Measurements from ENCODE around the gene ITPR3. TPM values are rescaled to one million over a fixed set of nuclear protein-coding genes. Genes with fewer than 3 reads are reported as not detected.

Gene ITPR3
- total and polyA plus RNA-seq, 2 of the 13 experiments (the other 11 are each of a cell fraction or from before 2014, with no cell fraction given) = 3.8 to 21.4 TPM

DNA sequence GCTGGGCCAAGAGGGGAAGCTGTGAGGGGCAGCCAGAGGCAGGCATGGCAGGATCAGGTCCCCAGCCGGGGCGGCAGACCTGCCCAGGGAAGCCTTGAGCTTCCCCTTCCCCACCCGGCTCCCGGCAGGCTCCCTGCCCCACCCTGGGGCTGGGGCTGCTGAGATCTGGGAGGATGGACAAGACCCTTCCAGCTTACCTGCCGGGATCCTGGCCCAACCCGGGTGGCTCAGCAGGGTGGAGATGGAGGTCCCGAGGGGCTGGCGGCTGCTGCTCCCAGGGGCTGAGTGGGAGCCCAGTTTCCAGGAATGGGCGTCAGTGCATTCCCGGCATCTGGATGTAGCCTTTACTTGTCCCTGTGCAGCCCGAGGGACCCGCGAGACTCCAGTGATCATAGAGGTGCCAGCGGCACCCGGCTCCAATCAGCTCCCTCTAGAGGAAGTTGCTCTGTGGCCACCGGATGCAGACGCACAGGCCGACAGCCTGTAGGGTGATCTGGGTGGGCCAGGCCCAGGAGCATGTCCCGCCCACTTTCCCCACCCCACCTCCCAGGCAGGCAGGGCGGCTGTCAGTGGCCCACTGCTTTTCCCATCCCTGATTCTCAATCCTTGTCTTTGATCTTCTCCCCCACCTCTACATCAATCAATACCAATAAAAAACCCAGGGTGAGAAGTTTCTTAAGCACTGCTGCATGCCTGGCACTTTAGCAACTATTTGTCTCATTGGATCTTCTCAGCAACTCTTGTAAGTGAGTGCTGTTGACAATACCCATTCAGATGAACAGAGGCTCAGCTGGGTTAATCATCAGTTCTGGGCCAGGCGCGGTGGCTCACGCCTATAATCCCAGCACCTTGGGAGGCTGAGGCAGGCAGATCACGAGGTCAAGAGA, 41.1 kb upstream of the ITPR3 start, which contains the start of gene BAK1 (continued):
- TF ChIP-seq MTA3 (CRISPR knock-in tag; IDR thresholded peaks at IDR 0.05) = 0 out of 2 replicates have a peak, but pooled peaks have one; percentile 11
- TF ChIP-seq, protein P1, sequence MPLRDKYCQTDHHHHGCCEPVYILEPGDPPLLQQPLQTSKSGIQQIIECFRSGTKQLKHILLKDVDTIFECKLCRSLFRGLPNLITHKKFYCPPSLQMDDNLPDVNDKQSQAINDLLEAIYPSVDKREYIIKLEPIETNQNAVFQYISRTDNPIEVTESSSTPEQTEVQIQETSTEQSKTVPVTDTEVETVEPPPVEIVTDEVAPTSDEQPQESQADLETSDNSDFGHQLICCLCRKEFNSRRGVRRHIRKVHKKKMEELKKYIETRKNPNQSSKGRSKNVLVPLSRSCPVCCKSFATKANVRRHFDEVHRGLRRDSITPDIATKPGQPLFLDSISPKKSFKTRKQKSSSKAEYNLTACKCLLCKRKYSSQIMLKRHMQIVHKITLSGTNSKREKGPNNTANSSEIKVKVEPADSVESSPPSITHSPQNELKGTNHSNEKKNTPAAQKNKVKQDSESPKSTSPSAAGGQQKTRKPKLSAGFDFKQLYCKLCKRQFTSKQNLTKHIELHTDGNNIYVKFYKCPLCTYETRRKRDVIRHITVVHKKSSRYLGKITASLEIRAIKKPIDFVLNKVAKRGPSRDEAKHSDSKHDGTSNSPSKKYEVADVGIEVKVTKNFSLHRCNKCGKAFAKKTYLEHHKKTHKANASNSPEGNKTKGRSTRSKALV (CRISPR knock-in tag; IDR thresholded peaks at IDR 0.05) = no peak
- TF ChIP-seq, protein P2, sequence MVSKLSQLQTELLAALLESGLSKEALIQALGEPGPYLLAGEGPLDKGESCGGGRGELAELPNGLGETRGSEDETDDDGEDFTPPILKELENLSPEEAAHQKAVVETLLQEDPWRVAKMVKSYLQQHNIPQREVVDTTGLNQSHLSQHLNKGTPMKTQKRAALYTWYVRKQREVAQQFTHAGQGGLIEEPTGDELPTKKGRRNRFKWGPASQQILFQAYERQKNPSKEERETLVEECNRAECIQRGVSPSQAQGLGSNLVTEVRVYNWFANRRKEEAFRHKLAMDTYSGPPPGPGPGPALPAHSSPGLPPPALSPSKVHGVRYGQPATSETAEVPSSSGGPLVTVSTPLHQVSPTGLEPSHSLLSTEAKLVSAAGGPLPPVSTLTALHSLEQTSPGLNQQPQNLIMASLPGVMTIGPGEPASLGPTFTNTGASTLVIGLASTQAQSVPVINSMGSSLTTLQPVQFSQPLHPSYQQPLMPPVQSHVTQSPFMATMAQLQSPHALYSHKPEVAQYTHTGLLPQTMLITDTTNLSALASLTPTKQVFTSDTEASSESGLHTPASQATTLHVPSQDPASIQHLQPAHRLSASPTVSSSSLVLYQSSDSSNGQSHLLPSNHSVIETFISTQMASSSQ (IDR thresholded peaks at IDR 0.05; ENCODE audit: low read depth) = no peak
- TF ChIP-seq, protein P2 (CRISPR knock-in tag; IDR thresholded peaks at IDR 0.05; ENCODE audit: borderline replicate concordance) = no peak
- peak; percentile 87 for TF ChIP-seq CREB1 (IDR thresholded peaks at IDR 0.05)
- peak; percentile 93 for TF ChIP-seq CREB1 (CRISPR knock-in tag; IDR thresholded peaks at IDR 0.05)
- TF ChIP-seq RARA (CRISPR knock-in tag; IDR thresholded peaks at IDR 0.05) = no peak
- TF ChIP-seq BRD4 (CRISPR knock-in tag; IDR thresholded peaks at IDR 0.05) = 0 out of 2 replicates have a peak, but pooled peaks have one; percentile 42
- peak; percentile 69; the same call in 1 of the 2 replicates for TF ChIP-seq ZIK1 (CRISPR knock-in tag; IDR thresholded peaks at IDR 0.05; ENCODE audit: borderline replicate concordance, low read depth)
- 0 out of 2 replicates have a peak, but pooled peaks have one; percentile 39 for TF ChIP-seq ZNF772 (CRISPR knock-in tag; IDR thresholded peaks at IDR 0.05)
- no peak; the same call in 1 of the 2 replicates for TF ChIP-seq EED (CRISPR knock-in tag; IDR thresholded peaks at IDR 0.05)
- 0 out of 2 replicates have a peak, but pooled peaks have one; percentile 69 for TF ChIP-seq ZMYM2 (CRISPR knock-in tag; IDR thresholded peaks at IDR 0.05)
- TF ChIP-seq ZEB1 (IDR thresholded peaks at IDR 0.05; ENCODE audit: insufficient replicate concordance, low read depth) = no peak
- no peak for TF ChIP-seq ZNF530 (CRISPR knock-in tag; IDR thresholded peaks at IDR 0.05; ENCODE audit: low read depth)
- TF ChIP-seq, protein P3, sequence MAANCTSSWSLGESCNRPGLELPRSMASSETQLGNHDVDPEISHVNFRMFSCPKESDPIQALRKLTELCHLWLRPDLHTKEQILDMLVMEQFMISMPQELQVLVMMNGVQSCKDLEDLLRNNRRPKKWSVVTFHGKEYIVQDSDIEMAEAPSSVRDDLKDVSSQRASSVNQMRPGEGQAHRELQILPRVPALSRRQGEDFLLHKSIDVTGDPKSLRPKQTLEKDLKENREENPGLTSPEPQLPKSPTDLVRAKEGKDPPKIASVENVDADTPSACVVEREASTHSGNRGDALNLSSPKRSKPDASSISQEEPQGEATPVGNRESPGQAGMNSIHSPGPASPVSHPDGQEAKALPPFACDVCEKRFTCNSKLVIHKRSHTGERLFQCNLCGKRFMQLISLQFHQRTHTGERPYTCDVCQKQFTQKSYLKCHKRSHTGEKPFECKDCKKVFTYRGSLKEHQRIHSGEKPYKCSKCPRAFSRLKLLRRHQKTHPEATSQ (CRISPR knock-in tag; IDR thresholded peaks at IDR 0.05; ENCODE audit: borderline replicate concordance) = no peak
- TF ChIP-seq, protein P4, sequence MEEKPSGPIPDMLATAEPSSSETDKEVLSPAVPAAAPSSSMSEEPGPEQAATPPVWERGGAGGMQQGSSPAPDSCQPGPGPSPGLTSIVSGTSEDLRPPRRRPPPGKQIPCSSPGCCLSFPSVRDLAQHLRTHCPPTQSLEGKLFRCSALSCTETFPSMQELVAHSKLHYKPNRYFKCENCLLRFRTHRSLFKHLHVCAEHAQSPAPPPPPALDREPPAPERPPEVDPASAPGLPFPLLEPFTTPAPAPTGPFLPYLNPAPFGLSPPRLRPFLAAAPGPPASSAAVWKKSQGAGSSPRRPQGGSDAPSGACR (CRISPR knock-in tag; IDR thresholded peaks at IDR 0.05) = no peak
- TF ChIP-seq SRSF1 (optimal IDR thresholded peaks at IDR 0.05; ENCODE audit: low read depth, low read length) = no peak
- no peak for TF ChIP-seq HNF4A (CRISPR knock-in tag; IDR thresholded peaks at IDR 0.05)
- TF ChIP-seq NFYC (CRISPR knock-in tag; IDR thresholded peaks at IDR 0.05) = peak; percentile 81
- no peak; the same call in 1 of the 2 replicates for TF ChIP-seq ZSCAN31 (CRISPR knock-in tag; IDR thresholded peaks at IDR 0.05; ENCODE audit: low read depth)

Measured in HepG2 (cell line).